GM18498 (cell line): Measurements from ENCODE around the gene TNFSF18.

Source experiments
- ATAC-seq: cut with Tn5 transposase; IDR thresholded peaks from one replicate; pipeline ENCODE4 v1.9.1; 2021; ENCODE audit warnings: mild to moderate bottlenecking, moderate library complexity; ENCODE audit not compliant: unreplicated experiment

TNFSF18 gene

GRCh38 chr1:173042806-173043205, 7.9 kb downstream of the TNFSF18 start:
- no peak for ATAC-seq

DNA sequence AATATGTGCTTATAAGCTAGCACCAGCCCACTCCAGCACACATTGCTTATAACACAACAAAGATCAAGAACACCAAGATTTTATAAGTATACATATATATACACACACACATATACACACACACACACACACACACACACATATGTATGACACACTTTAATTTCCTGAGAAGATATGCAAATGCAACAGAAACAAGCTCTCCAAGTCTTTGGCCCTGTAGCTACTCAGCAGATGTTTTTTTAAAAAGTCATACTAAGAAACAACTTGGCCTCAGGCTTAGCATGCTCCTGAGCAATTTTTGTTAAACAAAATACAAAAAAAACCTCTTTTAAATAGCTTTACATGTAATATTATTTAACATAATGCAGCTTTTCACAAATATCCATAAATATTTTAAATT, 11.1 kb downstream of the TNFSF18 start:
- no peak for ATAC-seq

- no peak for ATAC-seq
Measured at GRCh38 chr1:173038875-173039554, 11.7 kb downstream of the TNFSF18 start.

GRCh38 chr1:173024543-173024942, 26.2 kb downstream of the TNFSF18 start:
- no peak for ATAC-seq

DNA sequence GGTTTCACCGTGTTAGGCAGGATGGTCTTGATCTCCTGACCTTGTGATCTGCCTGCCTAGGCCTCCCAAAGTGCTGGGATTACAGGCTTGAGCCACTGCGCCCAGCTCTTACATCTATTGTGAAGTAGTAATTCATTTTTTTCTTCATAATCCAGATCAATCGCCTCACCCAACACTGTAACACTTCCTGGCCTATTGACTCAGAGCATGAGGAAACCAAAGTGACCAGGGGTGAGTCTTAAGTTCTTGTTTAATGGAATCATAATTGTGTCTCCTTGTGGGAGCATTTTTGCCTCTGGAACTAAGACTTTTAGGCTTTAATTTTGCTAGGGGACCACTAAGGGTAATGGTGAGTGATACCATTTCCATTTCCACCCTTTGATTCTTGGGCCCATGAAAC, 27.4 kb downstream of the TNFSF18 start:
- ATAC-seq, result no peak

- ATAC-seq, result peak; percentile 90
Measured at GRCh38 chr1:173020138-173020750, 30.5 kb downstream of the TNFSF18 start.

- ATAC-seq, result no peak
Measured at GRCh38 chr1:173017792-173018191, 32.9 kb downstream of the TNFSF18 start.

DNA sequence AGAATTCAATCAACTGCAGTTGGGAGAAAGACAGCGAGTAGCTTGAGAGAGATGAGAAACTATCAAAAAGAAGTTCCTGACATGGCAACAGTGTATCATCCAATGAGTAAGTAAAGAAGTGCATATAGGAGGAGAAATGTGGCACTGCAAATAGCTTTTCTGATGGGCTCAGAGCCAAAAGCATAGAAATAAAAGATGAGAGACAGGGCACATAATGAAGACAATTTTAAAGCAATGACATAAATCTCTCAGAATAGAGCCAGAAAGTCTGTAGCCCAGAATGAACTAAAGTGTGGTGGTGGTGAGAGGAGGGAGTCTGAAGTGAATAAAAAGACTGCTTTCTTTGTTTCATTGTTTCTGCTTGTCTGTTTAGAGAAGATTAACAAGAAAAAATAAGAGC, 34.3 kb downstream of the TNFSF18 start:
- ATAC-seq, result no peak

DNA sequence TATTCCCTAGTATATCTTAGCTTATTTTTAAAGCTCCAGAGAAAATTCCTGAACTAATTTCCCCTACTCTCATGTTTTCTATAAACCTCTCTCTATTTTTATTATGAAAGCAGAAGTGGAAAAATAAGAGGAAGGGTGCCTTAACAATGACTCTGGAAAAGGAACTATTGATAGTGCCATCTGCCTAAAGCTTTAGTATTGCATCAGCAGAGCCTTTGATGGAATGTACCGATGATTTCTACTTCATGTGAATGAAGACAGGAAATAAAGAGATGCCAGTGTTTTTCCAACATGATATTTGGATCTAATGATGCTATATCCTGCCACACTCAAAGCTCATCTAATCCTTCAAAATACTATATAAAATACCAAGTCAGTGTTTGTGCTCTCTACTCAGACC, 35.1 kb downstream of the TNFSF18 start:
- no peak for ATAC-seq

GRCh38 chr1:173014160-173014559, 36.6 kb downstream of the TNFSF18 start:
- ATAC-seq, result no peak

- ATAC-seq, result no peak
Measured at GRCh38 chr1:173012126-173012525, 38.6 kb downstream of the TNFSF18 start.

DNA sequence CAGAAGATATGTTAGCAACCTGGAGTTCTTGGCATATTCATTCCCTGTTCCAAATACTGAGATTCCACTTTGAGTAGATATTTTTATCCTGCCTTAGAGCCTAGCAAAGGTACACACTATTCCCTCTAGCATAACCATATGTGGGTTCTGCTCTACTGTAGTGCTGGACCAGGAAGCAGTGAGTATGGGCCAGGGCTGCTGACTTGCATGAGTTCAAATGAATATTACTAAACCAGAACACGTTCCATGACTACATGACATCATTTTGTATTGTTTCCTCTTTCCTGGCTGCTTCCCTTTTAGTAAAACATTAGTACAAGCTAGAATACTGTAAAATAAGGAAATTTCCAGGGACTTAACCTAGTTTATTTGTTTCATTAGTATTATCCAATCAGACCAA, 41.1 kb downstream of the TNFSF18 start:
- no peak for ATAC-seq

GRCh38 chr1:173005196-173005864, 45.4 kb downstream of the TNFSF18 start:
- ATAC-seq, result no peak

GRCh38 chr1:173002891-173003838, 47.6 kb downstream of the TNFSF18 start:
- no peak for ATAC-seq

- no peak for ATAC-seq
Measured at GRCh38 chr1:172999349-172999748, 51.4 kb downstream of the TNFSF18 start.

DNA sequence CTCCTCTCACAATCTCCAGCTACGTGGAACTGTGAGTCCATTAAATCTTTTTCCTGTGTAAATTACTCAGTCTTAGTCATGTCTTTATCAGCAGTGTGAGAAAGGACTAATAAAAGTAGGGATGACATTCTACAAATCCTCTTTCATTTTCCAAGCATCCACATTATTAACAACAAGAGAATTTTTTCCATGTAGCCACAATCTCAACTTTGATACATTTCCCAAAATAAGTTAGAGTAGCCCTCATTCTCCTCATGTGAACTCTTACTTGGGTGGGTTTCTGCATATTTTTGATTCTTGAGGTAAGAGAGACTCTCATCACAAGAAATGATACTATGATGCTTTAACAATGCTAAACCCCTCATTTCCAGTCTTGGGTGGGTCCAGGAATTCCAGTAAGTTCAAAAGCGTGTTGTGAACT, 52.8 kb downstream of the TNFSF18 start:
- ATAC-seq, result no peak

GRCh38 chr1:172993640-172994039, 57.1 kb downstream of the TNFSF18 start:
- ATAC-seq, result no peak

GRCh38 chr1:172991674-172992400, 58.9 kb downstream of the TNFSF18 start:
- ATAC-seq, result no peak

- ATAC-seq, result no peak
Measured at GRCh38 chr1:172990598-172991215, 60.0 kb downstream of the TNFSF18 start.
